NCI-H2029 (cell line): ENCODE results near the gene WDFY2.
"Not testable (repeated sequence)": the region's sequence is repeated elsewhere in the genome, so short reads cannot be mapped to it uniquely, and the experiment has no call there.

Experiments used
- DNase-seq: peaks from one replicate; lab custom pipeline; 2025; lab: John Stamatoyannopoulos, UW

The WDFY2 gene

GRCh38 chr13:51632591-51633362, 48.5 kb downstream of the WDFY2 start:
- DNase-seq = no peak

- DNase-seq = no peak
Measured at GRCh38 chr13:51635137-51635878, 51.0 kb downstream of the WDFY2 start.

GRCh38 chr13:51636349-51636890, 52.2 kb downstream of the WDFY2 start:
- DNase-seq = peak; percentile 54

GRCh38 chr13:51637852-51638215, 53.6 kb downstream of the WDFY2 start:
- no peak for DNase-seq

GRCh38 chr13:51638216-51638871, 54.1 kb downstream of the WDFY2 start:
- no peak for DNase-seq

GRCh38 chr13:51639171-51639570, 54.9 kb downstream of the WDFY2 start:
- no peak for DNase-seq

GRCh38 chr13:51640696-51641095, 56.4 kb downstream of the WDFY2 start:
- not testable (repeated sequence) for DNase-seq

- no peak for DNase-seq
Measured at GRCh38 chr13:51643105-51643881, 59.0 kb downstream of the WDFY2 start.

GRCh38 chr13:51643882-51644281, 59.6 kb downstream of the WDFY2 start:
- no peak for DNase-seq

GRCh38 chr13:51644654-51645053, 60.4 kb downstream of the WDFY2 start:
- DNase-seq = no peak

- no peak for DNase-seq
Measured at GRCh38 chr13:51645154-51645650, 60.9 kb downstream of the WDFY2 start.

- no peak for DNase-seq
Measured at GRCh38 chr13:51645761-51646670, 61.8 kb downstream of the WDFY2 start.

- DNase-seq = no peak
Measured at GRCh38 chr13:51647067-51647466, 62.8 kb downstream of the WDFY2 start.

GRCh38 chr13:51652193-51652592, 67.9 kb downstream of the WDFY2 start:
- DNase-seq = not testable (repeated sequence)

- no peak for DNase-seq
Measured at GRCh38 chr13:51659276-51660127, 75.2 kb downstream of the WDFY2 start.

GRCh38 chr13:51660813-51661212, 76.6 kb downstream of the WDFY2 start:
- DNase-seq = no peak

GRCh38 chr13:51663973-51664957, 80.0 kb downstream of the WDFY2 start:
- no peak for DNase-seq

- DNase-seq = no peak
Measured at GRCh38 chr13:51665456-51665855, 81.2 kb downstream of the WDFY2 start.
